Memory B cell (primary cell): ENCODE data around the gene TMEM50B.
A peak's percentile ranks its signal among the peaks of the same experiment; 100 is the strongest.
"Not testable (repeated sequence)": the region's sequence is repeated elsewhere in the genome, so short reads cannot be mapped to it uniquely, and the experiment has no call there.

Experiments used
- ATAC-seq: fragments of 150-1000 bp; cut with Tn5 transposase; 2 replicates; pipeline ENCODE4 v1.10.0; 2021; ENCODE audit warnings: low read depth, mild to moderate bottlenecking, moderate library complexity
- DNase-seq, 2 donors: peaks; one replicate each; pipeline ENCODE4 v3.0.0; 2022; ENCODE audit warnings: low spot score in 2 of 2
- H3K27ac Mint-ChIP-seq: one replicate; pipeline ENCODE4 v1.8.0; 2022; ENCODE audit warnings: mild to moderate bottlenecking, moderate library complexity, mixed read lengths
- H3K27me3 Mint-ChIP-seq: one replicate; pipeline ENCODE4 v1.8.0; 2022; ENCODE audit warnings: mixed read lengths
- H3K36me3 Mint-ChIP-seq: one replicate; pipeline ENCODE4 v1.8.0; 2022; ENCODE audit warnings: mild to moderate bottlenecking, mixed read lengths
- H3K4me1 Mint-ChIP-seq: one replicate; pipeline ENCODE4 v1.8.0; 2022; ENCODE audit warnings: mixed read lengths
- H3K4me3 Mint-ChIP-seq: one replicate; pipeline ENCODE4 v1.8.0; 2022; ENCODE audit warnings: mild to moderate bottlenecking, moderate library complexity, mixed read lengths
- H3K9me3 Mint-ChIP-seq: one replicate; pipeline ENCODE4 v1.8.0; 2022; ENCODE audit warnings: mixed read lengths

The TMEM50B gene

GRCh38 chr21:33479679-33480480 is at the start of gene TMEM50B:
Gene TMEM50B, minus strand, starts transcription at chr21:33479974. Its CDS starts 11,089 bp downstream, at chr21:33468885.
- DNase-seq: peak; percentile 87
- no peaks in the 10 kb centered on the region for H3K36me3 Mint-ChIP-seq
- H3K4me3 Mint-ChIP-seq: peak within 1 kb of the TSS; percentile 88
- ATAC-seq: peak; percentile 83
- no peaks in the 10 kb centered on the region for H3K27me3 Mint-ChIP-seq
- no peaks in the 10 kb centered on the region for H3K9me3 Mint-ChIP-seq
- H3K27ac Mint-ChIP-seq: peak within 1 kb of the TSS; percentile 86
- peaks cover 16% of the 10 kb centered on the region for H3K4me1 Mint-ChIP-seq

- Mint-ChIP-seq H3K4me1 (no peaks in the 10 kb centered on the region), H3K36me3 (peaks cover 24% of the 10 kb centered on the region), H3K27me3 (no peaks in the 10 kb centered on the region), H3K4me3 (no peak overlapping the region), H3K9me3 (no peaks in the 10 kb centered on the region), H3K27ac (peak overlapping the region; percentile 53)
- ATAC-seq: no peak
- no peak for DNase-seq
These were observed 43.2 kb upstream of the TMEM50B start for GRCh38 chr21:33522953-33523349.

- no peak for ATAC-seq
- Mint-ChIP-seq H3K27me3 (no peaks in the 10 kb centered on the region), H3K36me3 (peaks cover 23% of the 10 kb centered on the region)
These were observed 42.7 kb upstream of the TMEM50B start for GRCh38 chr21:33522297-33522952.

GRCh38 chr21:33518899-33519298 is 39.1 kb upstream of the TMEM50B start:
- peaks cover 34% of the 10 kb centered on the region for H3K36me3 Mint-ChIP-seq
- no peak for DNase-seq

More at GRCh38 chr21:33522297-33522952, 42.7 kb upstream of the TMEM50B start:
- H3K9me3 Mint-ChIP-seq: no peaks in the 10 kb centered on the region
- peak overlapping the region; percentile 53 for H3K27ac Mint-ChIP-seq
- DNase-seq: no peak
- no peaks in the 10 kb centered on the region for H3K4me1 Mint-ChIP-seq
- no peak overlapping the region for H3K4me3 Mint-ChIP-seq

GRCh38 chr21:33514229-33514628 is 34.5 kb upstream of the TMEM50B start:
- no peaks in the 10 kb centered on the region for H3K27me3 Mint-ChIP-seq
- H3K36me3 Mint-ChIP-seq: peaks cover 34% of the 10 kb centered on the region
- no peak for DNase-seq
- H3K27ac Mint-ChIP-seq: no peak overlapping the region
- H3K4me3 Mint-ChIP-seq: no peak overlapping the region
- ATAC-seq: no peak
- no peaks in the 10 kb centered on the region for H3K4me1 Mint-ChIP-seq
- no peaks in the 10 kb centered on the region for H3K9me3 Mint-ChIP-seq

More at GRCh38 chr21:33518899-33519298, 39.1 kb upstream of the TMEM50B start:
- H3K9me3 Mint-ChIP-seq: no peaks in the 10 kb centered on the region
- H3K27me3 Mint-ChIP-seq: no peaks in the 10 kb centered on the region
- no peak overlapping the region for H3K27ac Mint-ChIP-seq
- no peak for ATAC-seq
- H3K4me1 Mint-ChIP-seq: no peaks in the 10 kb centered on the region
- H3K4me3 Mint-ChIP-seq: no peak overlapping the region

GRCh38 chr21:33512481-33512880 is 32.7 kb upstream of the TMEM50B start:
- Mint-ChIP-seq H3K27ac (no peak overlapping the region), H3K9me3 (no peaks in the 10 kb centered on the region), H3K4me3 (no peak overlapping the region), H3K27me3 (no peaks in the 10 kb centered on the region), H3K36me3 (peaks cover 29% of the 10 kb centered on the region), H3K4me1 (no peaks in the 10 kb centered on the region)
- DNase-seq: no peak
- ATAC-seq: no peak

GRCh38 chr21:33511639-33512038 is 31.9 kb upstream of the TMEM50B start:
- Mint-ChIP-seq H3K4me3 (no peak overlapping the region), H3K4me1 (no peaks in the 10 kb centered on the region), H3K36me3 (peaks cover 30% of the 10 kb centered on the region), H3K9me3 (peaks cover 3% of the 10 kb centered on the region), H3K27me3 (no peaks in the 10 kb centered on the region), H3K27ac (no peak overlapping the region)
- ATAC-seq (no peak), DNase-seq (no peak)

GRCh38 chr21:33510826-33511225 is 31.1 kb upstream of the TMEM50B start:
- Mint-ChIP-seq H3K9me3 (peaks cover 3% of the 10 kb centered on the region), H3K4me1 (no peaks in the 10 kb centered on the region), H3K36me3 (peaks cover 29% of the 10 kb centered on the region), H3K4me3 (no peak overlapping the region), H3K27ac (no peak overlapping the region), H3K27me3 (no peaks in the 10 kb centered on the region)
- no peak for ATAC-seq
- no peak for DNase-seq

GRCh38 chr21:33507003-33507402 is 27.2 kb upstream of the TMEM50B start:
- H3K27me3 Mint-ChIP-seq, H3K27ac Mint-ChIP-seq, DNase-seq, ATAC-seq, H3K4me1 Mint-ChIP-seq, H3K4me3 Mint-ChIP-seq, H3K9me3 Mint-ChIP-seq: not testable (repeated sequence)
- peaks cover 22% of the 10 kb centered on the region for H3K36me3 Mint-ChIP-seq

GRCh38 chr21:33505833-33506232 is 26.1 kb upstream of the TMEM50B start:
- H3K27me3 Mint-ChIP-seq: no peaks in the 10 kb centered on the region
- ATAC-seq (no peak), DNase-seq (no peak)
- H3K9me3 Mint-ChIP-seq: peaks cover 3% of the 10 kb centered on the region
- peaks cover 22% of the 10 kb centered on the region for H3K36me3 Mint-ChIP-seq
- no peaks in the 10 kb centered on the region for H3K4me1 Mint-ChIP-seq
- H3K27ac Mint-ChIP-seq: no peak overlapping the region
- H3K4me3 Mint-ChIP-seq: no peak overlapping the region

- Mint-ChIP-seq H3K4me1 (peaks cover 5% of the 10 kb centered on the region), H3K27ac (no peak overlapping the region), H3K9me3 (no peaks in the 10 kb centered on the region), H3K27me3 (peaks cover 3% of the 10 kb centered on the region), H3K36me3 (no peaks in the 10 kb centered on the region), H3K4me3 (no peak overlapping the region)
- no peak for ATAC-seq
- no peak for DNase-seq
These were observed 16.6 kb upstream of the TMEM50B start for GRCh38 chr21:33496345-33496744.

GRCh38 chr21:33495743-33496142 is 16.0 kb upstream of the TMEM50B start:
- Mint-ChIP-seq H3K4me3 (no peak overlapping the region), H3K27ac (no peak overlapping the region), H3K36me3 (no peaks in the 10 kb centered on the region), H3K9me3 (no peaks in the 10 kb centered on the region), H3K4me1 (peaks cover 8% of the 10 kb centered on the region), H3K27me3 (peaks cover 3% of the 10 kb centered on the region)
- ATAC-seq: no peak
- no peak for DNase-seq

GRCh38 chr21:33493756-33494155 is 14.0 kb upstream of the TMEM50B start:
- Mint-ChIP-seq H3K4me3 (no peak overlapping the region), H3K27me3 (peaks cover 3% of the 10 kb centered on the region), H3K4me1 (peaks cover 10% of the 10 kb centered on the region), H3K9me3 (no peaks in the 10 kb centered on the region), H3K27ac (no peak overlapping the region), H3K36me3 (no peaks in the 10 kb centered on the region)
- ATAC-seq: no peak
- DNase-seq: no peak

- peaks cover 3% of the 10 kb centered on the region for H3K27me3 Mint-ChIP-seq
- peaks cover 10% of the 10 kb centered on the region for H3K4me1 Mint-ChIP-seq
- peak overlapping the region; percentile 43 for H3K4me3 Mint-ChIP-seq
- no peaks in the 10 kb centered on the region for H3K9me3 Mint-ChIP-seq
- no peak for DNase-seq
- no peaks in the 10 kb centered on the region for H3K36me3 Mint-ChIP-seq
- no peak for ATAC-seq
- H3K27ac Mint-ChIP-seq: no peak overlapping the region
These were observed 12.8 kb upstream of the TMEM50B start for GRCh38 chr21:33492571-33492970.
